Panc1 (cell line): ENCODE data around the gene CYTH2. TPM values are rescaled to one million over a fixed set of nuclear protein-coding genes. Genes with fewer than 3 reads are reported as not detected.

Experiments used
- ATAC-seq: fragments of 200-7000 bp; cut with Tn5 transposase; 2 replicates; pipeline ENCODE4 v1.9.1; 2020; ENCODE audit warnings: mild to moderate bottlenecking, moderate library complexity
- BruUV-seq: library from RNA; stranded (reverse); fragments of 400-500 nt; replicated peaks from 2 replicates; lab custom pipeline; 2021; lab: Mats Ljungman, UMichigan
- CTCF ChIA-PET: fragments of 300-600 bp; sonication (Branson Sonifier 250); formaldehyde crosslinking; loops from one replicate; lab custom pipeline; 2022; ENCODE audit warnings: antibody characterized with exemption; lab: Charles Lee
- POLR2A ChIA-PET: fragments of 300-600 bp; sonication (Branson Sonifier 250); formaldehyde crosslinking; loops from one replicate; lab custom pipeline; 2022; ENCODE audit warnings: antibody characterized with exemption; lab: Charles Lee
- DNase-seq: peaks from one replicate; pipeline ENCODE4 v3.0.0-alpha.2; 2010; ENCODE audit warnings: low read depth, low spot score
- H3K27ac ChIP-seq: 2 replicates; pipeline ENCODE4 v1.5.1; 2011; ENCODE audit warnings: mild to moderate bottlenecking, low read length, inconsistent platforms
- H3K27me3 ChIP-seq: fragments of 200-500 bp; sonication (Bioruptor generic); 2 replicates; pipeline ENCODE4 v1.6.0; 2014; ENCODE audit warnings: low read length, inconsistent platforms; ENCODE audit not compliant: control insufficient read depth, insufficient read depth
- H3K36me3 ChIP-seq: fragments of 200-500 bp; sonication (Bioruptor generic); 2 replicates; pipeline ENCODE4 v1.5.1; 2014; ENCODE audit warnings: inconsistent platforms, mild to moderate bottlenecking, low read length, moderate library complexity; ENCODE audit not compliant: control insufficient read depth, insufficient read depth
- H3K4me1 ChIP-seq: 2 replicates; pipeline ENCODE4 v1.5.1; 2011; ENCODE audit warnings: inconsistent platforms, mild to moderate bottlenecking, low read length, moderate library complexity; ENCODE audit not compliant: control insufficient read depth, insufficient read depth
- H3K4me3 ChIP-seq, 2 experiments: 2 replicates each; pipeline ENCODE4 v1.5.1; 2011 to 2012; ENCODE audit warnings: low read depth in 2 of 2, low read length in 2 of 2, mild to moderate bottlenecking in 2 of 2, inconsistent platforms in 1 of 2, moderate library complexity in 1 of 2
- H3K9me3 ChIP-seq: fragments of 200-500 bp; sonication (Bioruptor generic); 2 replicates; pipeline ENCODE4 v1.5.1; 2014; ENCODE audit warnings: low read depth, mild to moderate bottlenecking, inconsistent platforms, low read length, moderate library complexity; ENCODE audit not compliant: control insufficient read depth, insufficient read depth
- POLR2AphosphoS5 ChIP-seq: IDR thresholded peaks from 2 replicates; pipeline ENCODE4 v1.6.1; 2012; ENCODE audit warnings: mild to moderate bottlenecking, low read depth, low read length, moderate library complexity
- SIN3A ChIP-seq: IDR thresholded peaks from 2 replicates; pipeline ENCODE4 v1.6.1; 2012; ENCODE audit warnings: low read depth, mild to moderate bottlenecking, low read length, moderate library complexity, borderline replicate concordance; ENCODE audit not compliant: insufficient read depth
- TCF7L2 ChIP-seq: IDR thresholded peaks from 2 replicates; pipeline ENCODE4 v1.6.1; 2011; ENCODE audit warnings: mild to moderate bottlenecking, low read depth, low read length, inconsistent platforms
- in situ Hi-C: cut with HindIII; loops from 2 replicates; pipeline ENCODE4 v1.10.0; 2016; ENCODE audit warnings: low sequenced_read_pairs, low pct_unique_long_range_greater_than_20kb
- intact Hi-C: fragments of 100-400 bp; cut with micrococcal nuclease; formaldehyde crosslinking; loops from one replicate; pipeline ENCODE4 v1.10.0; 2022; ENCODE audit not compliant: unreplicated experiment
- total RNA-seq: library from RNA; stranded (reverse); gene quantifications from one replicate; pipeline ENCODE4 v1.2.1, GENCODE V29; 2021; ENCODE audit not compliant: unreplicated experiment
- TF ChIP-seq, protein P1 (sequence below), 2 experiments: IDR thresholded peaks; 2 replicates each; pipeline ENCODE4 v1.6.1; 2011 to 2012; ENCODE audit warnings: low read depth in 2 of 2, control low read depth in 1 of 2, low read length in 1 of 2, mild to moderate bottlenecking in 1 of 2, moderate library complexity in 1 of 2; ENCODE audit not compliant: insufficient read depth in 1 of 2
- TF ChIP-seq, protein P2 (sequence below): fragments of 450-650 bp; IDR thresholded peaks from 2 replicates; pipeline ENCODE4 v1.5.1; 2017; ENCODE audit warnings: mild to moderate bottlenecking

Gene CYTH2
- total RNA-seq, 1 experiment from 2014 or later, result 53.4 TPM

DNA sequence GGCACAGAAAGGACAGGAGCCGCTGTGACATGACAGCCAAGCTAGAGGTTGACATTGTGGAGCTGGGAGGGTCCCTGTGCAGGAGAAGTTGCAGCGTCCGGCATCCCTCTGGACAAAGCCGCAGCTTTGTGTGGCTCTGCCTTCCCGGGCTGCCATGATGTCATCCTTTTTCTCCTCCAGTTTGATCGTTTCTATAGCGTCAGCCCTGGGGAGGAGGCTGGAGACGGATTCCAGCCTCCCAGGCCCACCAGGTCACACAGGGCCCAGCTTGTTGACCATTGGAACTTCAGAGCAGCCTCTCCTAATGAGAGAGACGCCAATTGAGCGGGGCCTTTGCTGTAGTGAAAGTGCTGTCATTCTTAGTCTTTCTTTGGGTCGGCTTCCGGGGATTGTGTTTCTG lies 17.5 kb upstream of the CYTH2 start:
- intact Hi-C loops (no loop called here), in situ Hi-C loops (no loop called here)
- H3K27ac ChIP-seq, result no peak overlapping the region
- ATAC-seq (no peak), DNase-seq (no peak)
- ChIA-PET POLR2A (no interaction called here), CTCF (no interaction called here)
- H3K27me3 ChIP-seq, result no peaks in the 10 kb centered on the region
- peaks cover 7% of the 10 kb centered on the region for H3K36me3 ChIP-seq
- BruUV-seq, result no TSS peak
- no peak overlapping the region for H3K4me3 ChIP-seq
- no peaks in the 10 kb centered on the region for H3K9me3 ChIP-seq
- peaks cover 3% of the 10 kb centered on the region; the same call in 1 of the 2 replicates for H3K4me1 ChIP-seq
- TF ChIP-seq TCF7L2, result no peak
- TF ChIP-seq, protein P1, sequence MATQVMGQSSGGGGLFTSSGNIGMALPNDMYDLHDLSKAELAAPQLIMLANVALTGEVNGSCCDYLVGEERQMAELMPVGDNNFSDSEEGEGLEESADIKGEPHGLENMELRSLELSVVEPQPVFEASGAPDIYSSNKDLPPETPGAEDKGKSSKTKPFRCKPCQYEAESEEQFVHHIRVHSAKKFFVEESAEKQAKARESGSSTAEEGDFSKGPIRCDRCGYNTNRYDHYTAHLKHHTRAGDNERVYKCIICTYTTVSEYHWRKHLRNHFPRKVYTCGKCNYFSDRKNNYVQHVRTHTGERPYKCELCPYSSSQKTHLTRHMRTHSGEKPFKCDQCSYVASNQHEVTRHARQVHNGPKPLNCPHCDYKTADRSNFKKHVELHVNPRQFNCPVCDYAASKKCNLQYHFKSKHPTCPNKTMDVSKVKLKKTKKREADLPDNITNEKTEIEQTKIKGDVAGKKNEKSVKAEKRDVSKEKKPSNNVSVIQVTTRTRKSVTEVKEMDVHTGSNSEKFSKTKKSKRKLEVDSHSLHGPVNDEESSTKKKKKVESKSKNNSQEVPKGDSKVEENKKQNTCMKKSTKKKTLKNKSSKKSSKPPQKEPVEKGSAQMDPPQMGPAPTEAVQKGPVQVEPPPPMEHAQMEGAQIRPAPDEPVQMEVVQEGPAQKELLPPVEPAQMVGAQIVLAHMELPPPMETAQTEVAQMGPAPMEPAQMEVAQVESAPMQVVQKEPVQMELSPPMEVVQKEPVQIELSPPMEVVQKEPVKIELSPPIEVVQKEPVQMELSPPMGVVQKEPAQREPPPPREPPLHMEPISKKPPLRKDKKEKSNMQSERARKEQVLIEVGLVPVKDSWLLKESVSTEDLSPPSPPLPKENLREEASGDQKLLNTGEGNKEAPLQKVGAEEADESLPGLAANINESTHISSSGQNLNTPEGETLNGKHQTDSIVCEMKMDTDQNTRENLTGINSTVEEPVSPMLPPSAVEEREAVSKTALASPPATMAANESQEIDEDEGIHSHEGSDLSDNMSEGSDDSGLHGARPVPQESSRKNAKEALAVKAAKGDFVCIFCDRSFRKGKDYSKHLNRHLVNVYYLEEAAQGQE (IDR thresholded peaks at IDR 0.05; ENCODE audit: insufficient read depth in 1 of 2, low read depth in 2 of 2, low read length in 1 of 2), result no peak
- TF ChIP-seq, protein P2, sequence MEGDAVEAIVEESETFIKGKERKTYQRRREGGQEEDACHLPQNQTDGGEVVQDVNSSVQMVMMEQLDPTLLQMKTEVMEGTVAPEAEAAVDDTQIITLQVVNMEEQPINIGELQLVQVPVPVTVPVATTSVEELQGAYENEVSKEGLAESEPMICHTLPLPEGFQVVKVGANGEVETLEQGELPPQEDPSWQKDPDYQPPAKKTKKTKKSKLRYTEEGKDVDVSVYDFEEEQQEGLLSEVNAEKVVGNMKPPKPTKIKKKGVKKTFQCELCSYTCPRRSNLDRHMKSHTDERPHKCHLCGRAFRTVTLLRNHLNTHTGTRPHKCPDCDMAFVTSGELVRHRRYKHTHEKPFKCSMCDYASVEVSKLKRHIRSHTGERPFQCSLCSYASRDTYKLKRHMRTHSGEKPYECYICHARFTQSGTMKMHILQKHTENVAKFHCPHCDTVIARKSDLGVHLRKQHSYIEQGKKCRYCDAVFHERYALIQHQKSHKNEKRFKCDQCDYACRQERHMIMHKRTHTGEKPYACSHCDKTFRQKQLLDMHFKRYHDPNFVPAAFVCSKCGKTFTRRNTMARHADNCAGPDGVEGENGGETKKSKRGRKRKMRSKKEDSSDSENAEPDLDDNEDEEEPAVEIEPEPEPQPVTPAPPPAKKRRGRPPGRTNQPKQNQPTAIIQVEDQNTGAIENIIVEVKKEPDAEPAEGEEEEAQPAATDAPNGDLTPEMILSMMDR, result no peak
- no peak for TF ChIP-seq SIN3A
- no peak for TF ChIP-seq POLR2AphosphoS5

DNA sequence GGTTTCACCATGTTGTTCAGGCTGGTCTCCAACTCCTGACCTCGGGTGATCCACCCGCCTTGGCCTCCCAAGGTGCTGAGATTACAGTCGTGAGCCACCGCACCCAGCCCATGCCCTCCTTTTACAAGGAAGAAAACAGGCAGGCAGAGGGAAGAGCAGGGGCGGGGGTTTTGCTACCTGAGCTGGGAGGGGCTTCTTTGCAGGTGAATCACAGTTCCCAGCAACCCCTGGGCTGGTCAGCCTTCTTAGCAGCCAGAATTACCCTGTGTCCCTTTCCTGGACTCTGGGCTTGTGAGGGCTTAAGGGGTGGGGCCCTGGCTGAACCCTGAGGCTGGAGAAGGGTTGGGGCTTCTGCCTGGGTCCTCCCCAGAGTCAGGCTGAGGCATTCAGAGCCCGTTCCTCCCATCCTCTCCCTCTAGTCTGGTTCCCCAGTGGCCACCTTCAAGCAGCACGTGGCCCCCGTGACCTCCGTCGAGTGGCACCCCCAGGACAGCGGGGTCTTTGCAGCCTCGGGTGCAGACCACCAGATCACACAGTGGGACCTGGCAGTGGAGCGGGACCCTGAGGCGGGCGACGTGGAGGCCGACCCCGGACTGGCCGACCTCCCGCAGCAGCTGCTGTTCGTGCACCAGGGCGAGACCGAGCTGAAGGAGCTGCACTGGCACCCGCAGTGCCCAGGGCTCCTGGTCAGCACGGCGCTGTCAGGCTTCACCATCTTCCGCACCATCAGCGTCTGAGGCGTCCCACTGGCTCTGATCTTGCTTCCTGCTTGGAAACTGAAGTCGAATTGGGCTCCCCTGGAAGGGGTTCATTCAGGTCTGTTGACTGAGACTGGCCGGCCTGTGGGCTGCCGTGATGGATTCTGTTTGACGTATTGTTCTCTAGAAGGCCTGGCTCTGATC lies 16.6 kb upstream of the CYTH2 start:
- H3K4me3 ChIP-seq, result no peak overlapping the region
- no peak overlapping the region for H3K27ac ChIP-seq
- H3K4me1 ChIP-seq, result peaks cover under 1% of the 10 kb centered on the region; the same call in 1 of the 2 replicates
- in situ Hi-C loops (no loop called here), intact Hi-C loops (no loop called here)
- TF ChIP-seq SIN3A, result no peak
- TF ChIP-seq, protein P1 (IDR thresholded peaks at IDR 0.05; ENCODE audit: insufficient read depth in 1 of 2, low read depth in 2 of 2, low read length in 1 of 2), result no peak
- TF ChIP-seq, protein P2, result no peak
- TF ChIP-seq POLR2AphosphoS5, result no peak
- TF ChIP-seq TCF7L2, result no peak
- DNase-seq, result no peak
- H3K27me3 ChIP-seq, result no peaks in the 10 kb centered on the region
- no TSS peak for BruUV-seq
- ChIA-PET POLR2A (no interaction called here), CTCF (no interaction called here)
- peaks cover 7% of the 10 kb centered on the region for H3K36me3 ChIP-seq
- ATAC-seq, result no peak; the same call in 1 of the 2 replicates
- H3K9me3 ChIP-seq, result no peaks in the 10 kb centered on the region
